Measurements from ENCODE around the gene LSM14A. TPM values are rescaled to one million over a fixed set of nuclear protein-coding genes. Genes with fewer than 3 reads are reported as not detected.

Gene LSM14A
- total and polyA plus RNA-seq, 2 of the 8 experiments (the other 6 are each of a cell fraction or from before 2014, with no cell fraction given), result 117 to 195 TPM

DNA sequence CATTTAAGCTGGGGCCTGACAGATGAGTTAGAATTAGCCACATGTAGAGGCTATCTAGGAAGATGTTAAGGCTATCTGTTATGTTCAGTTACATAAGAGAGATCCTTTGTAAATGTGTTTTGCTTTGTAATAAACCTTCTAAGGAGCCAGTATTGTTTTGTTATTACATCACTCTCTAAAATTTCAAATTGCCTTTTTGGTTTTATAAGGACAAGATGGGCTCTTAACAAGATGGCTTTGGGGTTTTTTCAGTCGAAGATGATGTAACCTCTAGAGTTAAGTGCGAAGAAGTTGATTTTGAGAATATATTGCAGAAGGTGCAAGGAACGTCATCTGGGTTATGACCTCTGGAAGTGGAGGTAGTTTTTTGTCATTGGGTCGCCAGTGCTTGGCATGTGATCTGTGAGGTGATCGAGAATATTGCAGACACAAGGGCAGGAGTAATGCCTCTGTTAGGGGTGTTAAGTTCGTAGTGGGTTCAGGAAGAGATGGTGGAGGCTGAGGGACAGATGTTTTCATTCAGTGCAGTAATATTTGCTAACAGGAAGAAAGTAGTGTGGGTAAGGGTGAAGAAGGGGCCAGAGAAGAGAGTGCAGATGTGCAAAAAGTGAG lies 12.7 kb downstream of the LSM14A start:
- POLR2A ChIA-PET (ENCODE audit: partially characterized antibody), result interaction anchor here (0.6 to 5.4 kb wide), 4 partner anchors 9 to 748 kb away, joined by 3 to 34 read pairs (median 8); partner anchors contain the start of gene LSM14A

More for the DNA sequence above, 12.7 kb downstream of the LSM14A start:
- Histone ChIP-seq H3K79me1 (ENCODE audit: low read depth, low read length) (no peaks in the 10 kb centered on the region; the same call in 1 of the 2 replicates), H3K14ac (ENCODE audit: insufficient read length) (no peak overlapping the region), H3K79me2 (ENCODE audit: control insufficient read depth in 1 of 2, insufficient read depth in 2 of 2, low read length in 2 of 2) (peaks cover 37 to 99% of the 10 kb centered on the region in 2 experiments), H3K4me3 (ENCODE audit: extremely low read depth in 1 of 4, insufficient read depth in 2 of 4, low read depth in 3 of 4, low read length in 4 of 4) (no peak overlapping the region), H2BK120ac (replicated peaks; ENCODE audit: low read depth, low read length) (no peak overlapping the region), H3K9me3 (ENCODE audit: insufficient read depth in 2 of 2, low read depth in 1 of 2, low read length in 1 of 2) (no peaks in the 10 kb centered on the region), H4K91ac (replicated peaks; ENCODE audit: insufficient read length, low read length) (no peak overlapping the region), H2BK20ac (ENCODE audit: low read length) (no peak overlapping the region), H3K23ac (ENCODE audit: insufficient read length) (no peak overlapping the region), H2AK5ac (ENCODE audit: low read depth, low read length) (no peak overlapping the region), H2BK15ac (ENCODE audit: low read length) (no peak overlapping the region), H3K4me2 (ENCODE audit: insufficient read depth in 1 of 2, low read depth in 2 of 2, low read length in 2 of 2) (no peak overlapping the region), H4K8ac (ENCODE audit: extremely low read depth, insufficient read depth, low read length) (no peak overlapping the region), H3K27ac (ENCODE audit: low read depth, low read length) (no peak overlapping the region), H3K36me3 (ENCODE audit: control insufficient read depth in 2 of 4, insufficient read depth in 4 of 4, low read length in 3 of 4) (no peaks in the 10 kb centered on the region; a peak in 1 of 8 replicates), H4K20me1 (replicated peaks in 1 of 2; ENCODE audit: control insufficient read depth in 1 of 2, insufficient read depth in 2 of 2, low read length in 2 of 2) (peaks cover 24 to 33% of the 10 kb centered on the region in 2 experiments), H4K5ac (ENCODE audit: insufficient read length, low read depth, low read length) (no peak overlapping the region), H2AFZ (ENCODE audit: low read length) (no peak overlapping the region), H3K9ac (replicated peaks in 1 of 4; ENCODE audit: extremely low read depth in 1 of 4, low read depth in 3 of 4, low read length in 3 of 4) (no peak overlapping the region), H3K4me1 (replicated peaks in 1 of 4; ENCODE audit: control insufficient read depth in 3 of 4, insufficient read depth in 4 of 4, low read length in 3 of 4) (peaks cover 0 to 4% (median 0%) of the 10 kb centered on the region in 4 experiments; a peak in 2 of 7 replicates), H2BK12ac (ENCODE audit: low read depth, low read length) (no peak overlapping the region), H2BK5ac (ENCODE audit: low read depth, low read length) (no peak overlapping the region), H3K27me3 (replicated peaks in 1 of 4; ENCODE audit: control insufficient read depth in 3 of 4, extremely low read depth in 1 of 4, insufficient read depth in 3 of 4, low read length in 3 of 4) (no peaks in the 10 kb centered on the region), H3K18ac (ENCODE audit: extremely low read depth, low read length) (no peak overlapping the region), H3K4ac (replicated peaks; ENCODE audit: insufficient read length, low read depth, low read length) (no peak overlapping the region), H3K56ac (replicated peaks; ENCODE audit: insufficient read length, low read depth, low read length) (no peak overlapping the region), H3K23me2 (ENCODE audit: low read depth, low read length) (no peaks in the 10 kb centered on the region)
- 88% methylated on average over 6 of the region's 6 CpGs; no CpG with 5 or more reads in 1 of the 2 experiments for WGBS, 2 experiments (ENCODE audit: extremely low coverage in 1 of 2, insufficient coverage in 1 of 2, insufficient read length in 1 of 2, insufficient replicate concordance in 2 of 2, low coverage in 1 of 2, low lambda C conversion rate in 2 of 2, missing lambda C conversion rate in 1 of 2)
- no peak for TF ChIP-seq SIRT6 (IDR thresholded peaks at IDR 0.05; ENCODE audit: low read length)
- TF ChIP-seq KDM5A (IDR thresholded peaks at IDR 0.05; ENCODE audit: low read length), result no peak
- TF ChIP-seq CBX8 (IDR thresholded peaks at IDR 0.05; ENCODE audit: borderline replicate concordance, low read depth, low read length), result no peak
- no peak for TF ChIP-seq CEBPB (IDR thresholded peaks at IDR 0.05; ENCODE audit: low read depth, low read length)
- TF ChIP-seq POLR2A (IDR thresholded peaks at IDR 0.05; ENCODE audit: control extremely low read depth in 1 of 2, low read depth in 2 of 2, low read length in 2 of 2), result no peak
- no peak for TF ChIP-seq SUZ12 (IDR thresholded peaks at IDR 0.05; ENCODE audit: low read length)
- no peak for TF ChIP-seq CTCF (IDR thresholded peaks at IDR 0.05; ENCODE audit: control extremely low read depth in 1 of 3, insufficient read depth in 1 of 3, low read depth in 1 of 3, low read length in 3 of 3)
- CTCF ChIA-PET (ENCODE audit: partially characterized antibody), result interaction anchor here (0.6 kb wide), 1 partner anchor 1469 kb away, joined by 3 read pairs; no protein-coding TSS in a partner anchor
- FAIRE-seq (no peak), DNase-seq (ENCODE audit: low read depth in 1 of 2, low spot score in 2 of 2) (peak in 1 of 2 experiments; percentile 22)
